CD4-positive, alpha-beta T cell treated with Interleukin-17A for 4 hours (primary cell): ENCODE results near the gene BMP8A.
"Not testable (repeated sequence)": the region's sequence is repeated elsewhere in the genome, so short reads cannot be mapped to it uniquely, and the experiment has no call there.

Experiments
- DNase-seq: peaks from one replicate; pipeline ENCODE4 v3.0.0-alpha.2; 2020; ENCODE audit warnings: mixed read lengths

The BMP8A gene

GRCh38 chr1:39508266-39508665 lies 16.8 kb downstream of the BMP8A start:
- DNase-seq = no peak

- DNase-seq = no peak
Measured at GRCh38 chr1:39508857-39509305, 17.4 kb downstream of the BMP8A start.

- DNase-seq = peak; percentile 17
Measured at GRCh38 chr1:39509360-39510009, 18.0 kb downstream of the BMP8A start.

- DNase-seq = not testable (repeated sequence)
Measured at GRCh38 chr1:39510570-39511186, 19.2 kb downstream of the BMP8A start.

- DNase-seq = not testable (repeated sequence)
Measured at GRCh38 chr1:39511477-39511876, 20.0 kb downstream of the BMP8A start.

- DNase-seq = not testable (repeated sequence)
Measured at GRCh38 chr1:39512234-39512847, 20.9 kb downstream of the BMP8A start.

GRCh38 chr1:39514710-39515124 lies 23.3 kb downstream of the BMP8A start:
- DNase-seq = not testable (repeated sequence)

- DNase-seq = not testable (repeated sequence)
Measured at GRCh38 chr1:39515131-39516086, 24.0 kb downstream of the BMP8A start.

GRCh38 chr1:39516841-39517240 lies 25.4 kb downstream of the BMP8A start:
- not testable (repeated sequence) for DNase-seq

GRCh38 chr1:39517936-39518335 lies 26.5 kb downstream of the BMP8A start:
- DNase-seq = not testable (repeated sequence)

- not testable (repeated sequence) for DNase-seq
Measured at GRCh38 chr1:39519376-39519775, 27.9 kb downstream of the BMP8A start.

- not testable (repeated sequence) for DNase-seq
Measured at GRCh38 chr1:39522221-39522620, 30.8 kb downstream of the BMP8A start.

GRCh38 chr1:39522661-39523567 lies 31.5 kb downstream of the BMP8A start:
- DNase-seq = no peak

- DNase-seq = no peak
Measured at GRCh38 chr1:39524171-39524570, 32.7 kb downstream of the BMP8A start.

GRCh38 chr1:39524591-39525365 lies 33.3 kb downstream of the BMP8A start:
- no peak for DNase-seq

GRCh38 chr1:39525366-39526165 lies 34.1 kb downstream of the BMP8A start:
- no peak for DNase-seq

- DNase-seq = no peak
Measured at GRCh38 chr1:39526466-39527189, 35.2 kb downstream of the BMP8A start.

GRCh38 chr1:39527190-39527579 lies 35.7 kb downstream of the BMP8A start:
- DNase-seq = not testable (repeated sequence)

- DNase-seq = no peak
Measured at GRCh38 chr1:39528082-39528481, 36.6 kb downstream of the BMP8A start.
